ENCODE results near the gene SLC35F6. TPM values are rescaled to one million over a fixed set of nuclear protein-coding genes. Genes with fewer than 3 reads are reported as not detected.

SLC35F6 gene
- total RNA-seq, 1 donor = 83.6 TPM

DNA sequence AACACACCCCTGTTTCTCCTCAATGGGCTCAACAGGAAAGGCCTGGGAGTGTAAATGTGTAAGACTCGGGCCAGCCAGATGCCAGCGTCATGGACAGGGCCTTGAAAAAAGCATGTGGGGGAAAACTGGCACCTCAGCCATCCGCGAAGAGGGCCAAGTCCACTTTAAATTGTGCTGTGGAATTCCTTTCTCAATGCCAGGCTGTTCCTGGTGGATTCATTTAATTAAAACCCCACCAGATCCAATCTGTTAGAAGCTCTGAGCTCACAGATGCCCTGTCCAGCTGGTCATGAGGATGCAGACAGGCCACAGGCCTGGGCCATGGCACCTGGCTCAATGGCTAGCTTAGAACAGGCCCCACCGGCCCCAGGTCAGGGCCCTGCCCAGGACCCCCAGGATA is 46.7 kb upstream of the SLC35F6 start:
- Histone ChIP-seq H3K36me3 (ENCODE audit: insufficient read depth, low read length) (no peaks in the 10 kb centered on the region), H2AFZ (ENCODE audit: low read length) (no peak overlapping the region), H3K27me3 (ENCODE audit: insufficient read depth, low read length) (no peaks in the 10 kb centered on the region), H3K4me3 (ENCODE audit: insufficient read depth, low read length) (no peak overlapping the region), H3K79me2 (ENCODE audit: insufficient read depth, low read length) (no peaks in the 10 kb centered on the region), H3K4me2 (ENCODE audit: insufficient read depth, low read length) (no peak overlapping the region), H3K4me1 (ENCODE audit: insufficient read depth, low read length) (peaks cover 20% of the 10 kb centered on the region), H3K9me3 (ENCODE audit: low read depth, low read length) (no peaks in the 10 kb centered on the region), H4K20me1 (ENCODE audit: insufficient read depth, low read length) (no peaks in the 10 kb centered on the region), H3K27ac (ENCODE audit: low read depth, low read length) (no peak overlapping the region)
- no peak for TF ChIP-seq CTCF (IDR thresholded peaks at IDR 0.05; ENCODE audit: extremely low read depth, low read depth, low read length)
- DNase-seq (ENCODE audit: insufficient read length, low spot score, missing footprints) = no peak

DNA sequence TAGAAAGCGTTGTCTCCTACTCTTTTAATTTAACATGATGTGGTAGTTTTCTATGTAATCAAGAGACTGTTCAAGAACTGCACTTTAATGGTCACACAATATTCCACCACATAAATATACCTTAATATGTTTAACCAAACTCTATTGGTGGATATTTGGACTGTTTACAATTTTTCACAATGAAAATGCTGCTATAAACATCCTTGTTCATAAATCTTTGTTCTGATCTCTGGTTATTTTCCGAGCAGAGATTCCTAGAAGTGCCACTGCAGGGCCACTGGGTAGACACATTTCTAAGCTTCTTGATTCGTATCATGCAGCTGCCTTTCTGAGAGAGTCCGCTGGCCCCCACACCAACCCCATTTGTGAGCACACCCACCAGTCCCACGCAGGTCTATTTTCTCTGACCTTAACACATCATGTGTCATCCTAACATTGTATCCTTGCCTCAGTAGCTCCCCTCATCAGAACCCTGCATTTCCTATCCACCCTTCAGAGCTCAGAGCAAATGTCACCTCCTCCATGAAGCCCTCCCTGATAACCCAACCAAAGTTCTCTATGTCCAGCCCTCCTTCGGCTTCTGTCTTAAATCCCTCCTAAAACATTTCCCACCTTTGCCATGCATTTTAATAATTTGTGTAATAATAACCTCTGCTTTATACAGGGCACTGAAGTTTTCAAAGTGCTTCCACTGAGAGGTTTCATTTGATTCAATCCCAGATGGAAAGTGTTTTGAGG is 45.0 kb upstream of the SLC35F6 start:
- Histone ChIP-seq H3K9me3 (ENCODE audit: low read depth, low read length) (no peaks in the 10 kb centered on the region), H3K27ac (ENCODE audit: low read depth, low read length) (no peak overlapping the region), H3K4me1 (ENCODE audit: insufficient read depth, low read length) (peaks cover 32% of the 10 kb centered on the region), H3K4me2 (ENCODE audit: insufficient read depth, low read length) (no peak overlapping the region), H3K36me3 (ENCODE audit: insufficient read depth, low read length) (no peaks in the 10 kb centered on the region), H2AFZ (ENCODE audit: low read length) (no peak overlapping the region), H3K4me3 (ENCODE audit: insufficient read depth, low read length) (no peak overlapping the region), H3K27me3 (ENCODE audit: insufficient read depth, low read length) (no peaks in the 10 kb centered on the region), H4K20me1 (ENCODE audit: insufficient read depth, low read length) (no peaks in the 10 kb centered on the region), H3K79me2 (ENCODE audit: insufficient read depth, low read length) (no peaks in the 10 kb centered on the region)
- no peak for TF ChIP-seq CTCF (IDR thresholded peaks at IDR 0.05; ENCODE audit: extremely low read depth, low read depth, low read length)
- no peak for DNase-seq (ENCODE audit: insufficient read length, low spot score, missing footprints)

DNA sequence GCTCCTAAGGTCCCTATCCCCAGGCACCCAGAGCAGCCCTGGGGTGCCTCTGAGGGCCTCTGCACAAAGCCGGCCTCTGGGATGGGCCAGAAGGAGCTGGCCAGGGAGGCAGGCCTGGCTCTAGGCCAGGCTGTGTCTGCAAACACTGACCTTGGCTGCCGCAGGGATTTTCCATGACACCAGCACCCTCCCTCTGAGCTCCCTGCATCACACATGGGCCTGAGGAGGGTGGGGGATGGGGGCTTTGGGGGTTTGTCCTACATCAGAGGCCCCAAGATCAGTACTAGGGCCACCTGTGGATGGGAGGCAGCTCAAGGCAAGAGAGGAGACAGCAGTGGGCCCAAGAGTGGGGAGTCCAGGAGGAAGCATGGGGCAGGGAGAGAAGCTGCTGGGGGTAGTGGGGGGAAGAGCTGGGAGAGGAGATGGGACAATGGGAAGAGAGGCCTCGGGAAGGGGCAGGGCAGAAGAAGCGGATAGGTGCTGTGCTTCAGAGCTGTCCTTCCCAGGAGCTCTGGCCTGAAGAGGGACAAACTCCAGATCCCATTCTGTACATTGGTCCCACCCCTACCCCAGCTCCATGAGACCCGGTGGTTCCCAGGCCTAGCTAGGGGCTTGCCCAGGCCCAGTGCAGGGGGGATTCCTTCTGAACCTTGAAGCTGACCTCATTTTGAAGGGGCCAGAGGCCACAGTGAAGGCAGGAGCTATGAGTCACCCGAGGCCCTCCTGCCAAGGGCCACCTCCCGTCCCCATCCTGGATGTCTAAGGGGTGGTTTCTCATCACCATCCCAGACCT is 43.6 kb upstream of the SLC35F6 start:
- Histone ChIP-seq H3K27ac (ENCODE audit: low read depth, low read length) (peak overlapping the region; percentile 75), H3K36me3 (ENCODE audit: insufficient read depth, low read length) (no peaks in the 10 kb centered on the region), H3K27me3 (ENCODE audit: insufficient read depth, low read length) (no peaks in the 10 kb centered on the region), H3K4me3 (ENCODE audit: insufficient read depth, low read length) (no peak overlapping the region), H2AFZ (ENCODE audit: low read length) (no peak overlapping the region), H3K4me1 (ENCODE audit: insufficient read depth, low read length) (peaks cover 44% of the 10 kb centered on the region), H4K20me1 (ENCODE audit: insufficient read depth, low read length) (no peaks in the 10 kb centered on the region), H3K4me2 (ENCODE audit: insufficient read depth, low read length) (no peak overlapping the region), H3K9me3 (ENCODE audit: low read depth, low read length) (no peaks in the 10 kb centered on the region), H3K79me2 (ENCODE audit: insufficient read depth, low read length) (no peaks in the 10 kb centered on the region)
- peak; percentile 97 for DNase-seq (ENCODE audit: insufficient read length, low spot score, missing footprints)
- TF ChIP-seq CTCF (IDR thresholded peaks at IDR 0.05; ENCODE audit: extremely low read depth, low read depth, low read length) = no peak
